Activated CD8-positive, alpha-beta memory T cell treated with anti-CD3 and anti-CD28 coated beads for 36 hours (primary cell): ENCODE measurements around the gene UBE2E2. TPM values are rescaled to one million over a fixed set of nuclear protein-coding genes. Genes with fewer than 3 reads are reported as not detected.

ENCODE experiments used
- CTCF ChIA-PET: fragments of 350-600 bp; sonication (Branson Sonifier 250); formaldehyde crosslinking; loops from one replicate; lab custom pipeline; 2021; ENCODE audit warnings: antibody characterized with exemption; lab: Charles Lee
- POLR2A ChIA-PET: fragments of 350-600 bp; sonication (Branson Sonifier 250); formaldehyde crosslinking; loops from one replicate; lab custom pipeline; 2021; ENCODE audit warnings: antibody characterized with exemption; lab: Charles Lee
- total RNA-seq, 2 experiments: library from RNA; stranded (reverse); gene quantifications; one replicate each; pipeline ENCODE4 v1.2.3, GENCODE V29; 2021

The UBE2E2 gene
- total RNA-seq, 2 experiments from 2014 or later = 2.3 to 2.9 TPM

GRCh38 chr3:23547905-23548650, 345.0 kb downstream of the UBE2E2 start:
- ChIA-PET POLR2A (no interaction called here), CTCF (interaction anchor here (1.2 kb wide), 1 partner anchor 37 kb away, joined by 3 read pairs; no protein-coding TSS in a partner anchor)

- CTCF ChIA-PET = no interaction called here
- POLR2A ChIA-PET = no interaction called here
Observed at GRCh38 chr3:23548706-23549105, 345.6 kb downstream of the UBE2E2 start.

- ChIA-PET POLR2A (no interaction called here), CTCF (interaction anchor here (0.7 kb wide), 1 partner anchor 612 kb away, joined by 3 read pairs; no protein-coding TSS in a partner anchor)
Observed at GRCh38 chr3:23549148-23549910, 346.2 kb downstream of the UBE2E2 start.

GRCh38 chr3:23550402-23550801, 347.3 kb downstream of the UBE2E2 start:
- CTCF ChIA-PET = no interaction called here
- POLR2A ChIA-PET = no interaction called here

GRCh38 chr3:23552506-23552905, 349.4 kb downstream of the UBE2E2 start:
- POLR2A ChIA-PET = no interaction called here
- CTCF ChIA-PET = no interaction called here

GRCh38 chr3:23553353-23553752, 350.2 kb downstream of the UBE2E2 start:
- ChIA-PET CTCF (no interaction called here), POLR2A (no interaction called here)

- ChIA-PET POLR2A (no interaction called here), CTCF (no interaction called here)
Observed at GRCh38 chr3:23565041-23565775, 362.1 kb downstream of the UBE2E2 start.

GRCh38 chr3:23566499-23566898, 363.4 kb downstream of the UBE2E2 start:
- POLR2A ChIA-PET = no interaction called here
- CTCF ChIA-PET = no interaction called here

- CTCF ChIA-PET = no interaction called here
Observed at GRCh38 chr3:23567917-23568316, 364.8 kb downstream of the UBE2E2 start.

GRCh38 chr3:23573827-23574226, 370.7 kb downstream of the UBE2E2 start:
- POLR2A ChIA-PET = no interaction called here
- CTCF ChIA-PET = no interaction called here

More at GRCh38 chr3:23567917-23568316, 364.8 kb downstream of the UBE2E2 start:
- POLR2A ChIA-PET = no interaction called here

GRCh38 chr3:23574822-23575315, 371.7 kb downstream of the UBE2E2 start:
- POLR2A ChIA-PET = no interaction called here
- CTCF ChIA-PET = no interaction called here

- CTCF ChIA-PET = no interaction called here
- POLR2A ChIA-PET = no interaction called here
Observed at GRCh38 chr3:23575697-23576096, 372.6 kb downstream of the UBE2E2 start.

- POLR2A ChIA-PET = no interaction called here
- CTCF ChIA-PET = no interaction called here
Observed at GRCh38 chr3:23576379-23576959, 373.3 kb downstream of the UBE2E2 start.

GRCh38 chr3:23580096-23580713, 377.1 kb downstream of the UBE2E2 start:
- ChIA-PET CTCF (no interaction called here), POLR2A (no interaction called here)

- CTCF ChIA-PET = interaction anchor here (0.9 kb wide), 1 partner anchor 37 kb away, joined by 3 read pairs; no protein-coding TSS in a partner anchor
- POLR2A ChIA-PET = no interaction called here
Observed at GRCh38 chr3:23583980-23584740, 381.0 kb downstream of the UBE2E2 start.

- ChIA-PET CTCF (no interaction called here), POLR2A (no interaction called here)
Observed at GRCh38 chr3:23587513-23587912, 384.4 kb downstream of the UBE2E2 start.

- POLR2A ChIA-PET = no interaction called here
- CTCF ChIA-PET = no interaction called here
Observed at GRCh38 chr3:23588547-23588946, 385.4 kb downstream of the UBE2E2 start.

- ChIA-PET POLR2A (no interaction called here), CTCF (no interaction called here)
Observed at GRCh38 chr3:23589602-23590001, 386.5 kb downstream of the UBE2E2 start.
